Right kidney (tissue), 1 donor: ENCODE data around the gene SNRPA.
"Not testable (repeated sequence)": the region's sequence is repeated elsewhere in the genome, so short reads cannot be mapped to it uniquely, and the experiment has no call there.

Experiments
- DNase-seq: peaks from one replicate; pipeline ENCODE4 v3.0.0-alpha.2; 2016

The SNRPA gene

GRCh38 chr19:40800997-40801377 is 50.0 kb downstream of the SNRPA start:
- DNase-seq, result no peak

- DNase-seq, result no peak
These were observed 50.7 kb downstream of the SNRPA start for GRCh38 chr19:40801426-40802299.

GRCh38 chr19:40802300-40803169 is 51.5 kb downstream of the SNRPA start:
- no peak for DNase-seq

GRCh38 chr19:40803170-40803856 is 52.3 kb downstream of the SNRPA start:
- DNase-seq, result no peak

GRCh38 chr19:40803857-40804782 is 53.1 kb downstream of the SNRPA start:
- DNase-seq, result no peak

GRCh38 chr19:40804783-40805242 is 53.8 kb downstream of the SNRPA start:
- DNase-seq, result no peak

GRCh38 chr19:40805258-40805868 is 54.4 kb downstream of the SNRPA start:
- no peak for DNase-seq

- peak; percentile 76 for DNase-seq
These were observed 55.6 kb downstream of the SNRPA start for GRCh38 chr19:40806423-40807146.

GRCh38 chr19:40807147-40808020 is 56.4 kb downstream of the SNRPA start:
- no peak for DNase-seq

GRCh38 chr19:40808021-40808325 is 57.0 kb downstream of the SNRPA start:
- DNase-seq, result no peak

GRCh38 chr19:40808497-40808896 is 57.5 kb downstream of the SNRPA start:
- DNase-seq, result no peak

- no peak for DNase-seq
These were observed 58.5 kb downstream of the SNRPA start for GRCh38 chr19:40809358-40810086.

- no peak for DNase-seq
These were observed 59.2 kb downstream of the SNRPA start for GRCh38 chr19:40810160-40810559.

- peak; percentile 94 for DNase-seq
These were observed 59.8 kb downstream of the SNRPA start for GRCh38 chr19:40810649-40811408.

GRCh38 chr19:40811478-40812341 is 60.7 kb downstream of the SNRPA start:
- DNase-seq, result peak; percentile 63

- DNase-seq, result not testable (repeated sequence)
These were observed 61.6 kb downstream of the SNRPA start for GRCh38 chr19:40812571-40812970.

GRCh38 chr19:40813182-40813581 is 62.2 kb downstream of the SNRPA start:
- DNase-seq, result no peak
